Mesothelial cell of epicardium (in vitro differentiated cells): Measurements from ENCODE around the gene ADAMTS10. TPM values are rescaled to one million over a fixed set of nuclear protein-coding genes. Genes with fewer than 3 reads are reported as not detected.
"Not testable (repeated sequence)": the region's sequence is repeated elsewhere in the genome, so short reads cannot be mapped to it uniquely, and the experiment has no call there.

Experiments used
- DNase-seq, 2 experiments: peaks; one replicate each; pipeline ENCODE4 v3.0.0; 2021; ENCODE audit warnings: low spot score in 2 of 2; ENCODE audit not compliant: unreplicated experiment in 2 of 2
- H3K27ac Mint-ChIP-seq: 2 replicates; pipeline ENCODE4 v1.8.0; 2021; ENCODE audit warnings: mixed read lengths
- H3K27me3 Mint-ChIP-seq: 2 replicates; pipeline ENCODE4 v1.8.0; 2021; ENCODE audit warnings: low read depth, mixed read lengths
- H3K36me3 Mint-ChIP-seq: 2 replicates; pipeline ENCODE4 v1.8.0; 2021; ENCODE audit warnings: mixed read lengths
- H3K4me1 Mint-ChIP-seq: 2 replicates; pipeline ENCODE4 v1.8.0; 2021; ENCODE audit warnings: mixed read lengths
- H3K4me3 Mint-ChIP-seq: 2 replicates; pipeline ENCODE4 v1.8.0; 2021; ENCODE audit warnings: mild to moderate bottlenecking, moderate library complexity, mixed read lengths
- H3K9me3 Mint-ChIP-seq: 2 replicates; pipeline ENCODE4 v1.8.0; 2021; ENCODE audit warnings: mixed read lengths
- total RNA-seq: library from RNA; stranded (reverse); gene quantifications from 3 replicates; pipeline ENCODE4 v1.2.1, GENCODE V29; 2021
- TF ChIP-seq, protein P1 (sequence below): fragments of 200-600 bp; sonication (generic); IDR thresholded peaks from one replicate; pipeline ENCODE4 v1.5.0; 2021; ENCODE audit warnings: antibody characterized with exemption; ENCODE audit not compliant: unreplicated experiment

ADAMTS10 gene
- total RNA-seq, 1 donor from 2014 or later = 182 TPM

- no peak for DNase-seq
- H3K27ac Mint-ChIP-seq = no peak within 1 kb of the TSS
- no peaks in the 10 kb centered on the region for H3K9me3 Mint-ChIP-seq
- H3K36me3 Mint-ChIP-seq = no peaks in the 10 kb centered on the region
- H3K4me3 Mint-ChIP-seq = no peak within 1 kb of the TSS
- peaks cover 29% of the 10 kb centered on the region for H3K27me3 Mint-ChIP-seq
- H3K4me1 Mint-ChIP-seq = peaks cover 5% of the 10 kb centered on the region
- TF ChIP-seq, protein P1, sequence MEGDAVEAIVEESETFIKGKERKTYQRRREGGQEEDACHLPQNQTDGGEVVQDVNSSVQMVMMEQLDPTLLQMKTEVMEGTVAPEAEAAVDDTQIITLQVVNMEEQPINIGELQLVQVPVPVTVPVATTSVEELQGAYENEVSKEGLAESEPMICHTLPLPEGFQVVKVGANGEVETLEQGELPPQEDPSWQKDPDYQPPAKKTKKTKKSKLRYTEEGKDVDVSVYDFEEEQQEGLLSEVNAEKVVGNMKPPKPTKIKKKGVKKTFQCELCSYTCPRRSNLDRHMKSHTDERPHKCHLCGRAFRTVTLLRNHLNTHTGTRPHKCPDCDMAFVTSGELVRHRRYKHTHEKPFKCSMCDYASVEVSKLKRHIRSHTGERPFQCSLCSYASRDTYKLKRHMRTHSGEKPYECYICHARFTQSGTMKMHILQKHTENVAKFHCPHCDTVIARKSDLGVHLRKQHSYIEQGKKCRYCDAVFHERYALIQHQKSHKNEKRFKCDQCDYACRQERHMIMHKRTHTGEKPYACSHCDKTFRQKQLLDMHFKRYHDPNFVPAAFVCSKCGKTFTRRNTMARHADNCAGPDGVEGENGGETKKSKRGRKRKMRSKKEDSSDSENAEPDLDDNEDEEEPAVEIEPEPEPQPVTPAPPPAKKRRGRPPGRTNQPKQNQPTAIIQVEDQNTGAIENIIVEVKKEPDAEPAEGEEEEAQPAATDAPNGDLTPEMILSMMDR = no peak
These were observed 33.3 kb downstream of the ADAMTS10 start, which contains the start of gene MYO1F for GRCh38 chr19:8577247-8577646. MYO1F (minus strand) TSS chr19:8577442; CDS start chr19:8577309, 133 bp downstream.

- Mint-ChIP-seq H3K27ac (no peak overlapping the region), H3K4me3 (no peak overlapping the region), H3K9me3 (no peaks in the 10 kb centered on the region), H3K4me1 (peaks cover 5% of the 10 kb centered on the region), H3K36me3 (no peaks in the 10 kb centered on the region), H3K27me3 (peaks cover 29% of the 10 kb centered on the region)
- TF ChIP-seq, protein P1 = no peak
- no peak for DNase-seq
These were observed 34.1 kb downstream of the ADAMTS10 start for GRCh38 chr19:8576273-8576993.

- H3K27ac Mint-ChIP-seq = no peak overlapping the region
- no peaks in the 10 kb centered on the region for H3K36me3 Mint-ChIP-seq
- DNase-seq = no peak
- TF ChIP-seq, protein P1 = no peak
- H3K4me1 Mint-ChIP-seq = peaks cover 5% of the 10 kb centered on the region
- no peaks in the 10 kb centered on the region for H3K9me3 Mint-ChIP-seq
- H3K4me3 Mint-ChIP-seq = no peak overlapping the region
- H3K27me3 Mint-ChIP-seq = peaks cover 29% of the 10 kb centered on the region
These were observed 35.0 kb downstream of the ADAMTS10 start for GRCh38 chr19:8575467-8575997.

DNA sequence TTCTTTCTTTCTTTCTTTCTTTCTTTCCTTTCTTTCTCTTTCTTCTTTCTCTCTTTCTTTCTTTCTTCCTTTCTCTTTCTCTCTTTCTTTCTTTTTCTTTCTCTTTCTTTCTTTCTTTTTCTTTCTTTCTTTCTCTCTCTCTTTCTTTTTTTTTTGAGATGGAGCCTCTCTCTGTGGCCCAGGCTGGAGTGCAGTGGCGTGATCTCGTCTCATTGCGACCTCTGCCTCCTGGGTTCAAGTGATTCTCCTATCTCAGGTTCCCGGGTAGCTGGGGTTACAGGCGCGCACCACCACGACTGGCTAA lies 35.9 kb downstream of the ADAMTS10 start:
- H3K4me1 Mint-ChIP-seq, H3K36me3 Mint-ChIP-seq, H3K9me3 Mint-ChIP-seq, DNase-seq, H3K27ac Mint-ChIP-seq, H3K4me3 Mint-ChIP-seq: not testable (repeated sequence)
- H3K27me3 Mint-ChIP-seq = peaks cover 28% of the 10 kb centered on the region

GRCh38 chr19:8573316-8573715 lies 37.2 kb downstream of the ADAMTS10 start:
- H3K9me3 Mint-ChIP-seq = no peaks in the 10 kb centered on the region
- TF ChIP-seq, protein P1 = no peak
- H3K27me3 Mint-ChIP-seq = peaks cover 17% of the 10 kb centered on the region
- peaks cover 5% of the 10 kb centered on the region for H3K4me1 Mint-ChIP-seq
- no peak for DNase-seq
- no peak overlapping the region for H3K27ac Mint-ChIP-seq
- H3K36me3 Mint-ChIP-seq = no peaks in the 10 kb centered on the region
- no peak overlapping the region for H3K4me3 Mint-ChIP-seq

- Mint-ChIP-seq H3K9me3 (no peaks in the 10 kb centered on the region), H3K27me3 (peaks cover 6% of the 10 kb centered on the region), H3K4me1 (peaks cover 3% of the 10 kb centered on the region), H3K4me3 (no peak overlapping the region), H3K27ac (no peak overlapping the region), H3K36me3 (no peaks in the 10 kb centered on the region)
- TF ChIP-seq, protein P1 = no peak
- no peak for DNase-seq
These were observed 39.5 kb downstream of the ADAMTS10 start for GRCh38 chr19:8571006-8571411.
